Measurements from ENCODE around the gene SCUBE2. TPM values are rescaled to one million over a fixed set of nuclear protein-coding genes. Genes with fewer than 3 reads are reported as not detected.

The SCUBE2 gene
- total and polyA plus RNA-seq, 2 of the 4 experiments (the other 2 are of a cell fraction) = 0.43 to 0.72 TPM

DNA sequence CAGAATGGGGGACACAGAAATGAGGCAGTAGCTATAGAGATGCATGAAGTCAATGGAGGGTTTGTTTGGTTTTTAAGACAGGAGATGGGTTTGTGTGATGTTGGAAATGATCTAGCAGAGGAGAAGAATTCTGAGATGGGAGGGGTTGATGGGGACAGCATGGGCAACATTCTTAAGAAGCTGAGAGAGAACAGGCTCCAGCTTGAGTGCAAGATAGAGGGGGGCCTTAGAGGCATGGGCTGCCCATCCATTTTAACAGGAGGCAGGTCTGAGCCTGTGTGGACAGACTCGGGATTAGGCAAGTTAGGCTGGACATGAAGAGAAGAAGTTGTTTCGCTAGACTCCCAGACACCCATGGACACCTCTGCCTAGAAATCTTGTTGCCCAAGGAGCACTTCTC lies 49.7 kb downstream of the SCUBE2 start:
- Histone ChIP-seq H3K27ac (ENCODE audit: insufficient read depth, low read length) (no peak overlapping the region), H3K4me3 (ENCODE audit: insufficient read depth, low read depth, low read length) (no peak overlapping the region), H4K20me1 (ENCODE audit: insufficient read depth, low read length) (no peaks in the 10 kb centered on the region), H2BK5ac (ENCODE audit: low read depth, low read length, poor library complexity, severe bottlenecking) (no peak overlapping the region), H3K4me2 (ENCODE audit: low read depth, low read length) (no peak overlapping the region), H2BK120ac (ENCODE audit: low read depth, low read length) (no peak overlapping the region), H3K23ac (ENCODE audit: low read depth, low read length) (no peak overlapping the region), H3K27me3 (ENCODE audit: control insufficient read depth, insufficient read depth, low read length) (peaks cover 4% of the 10 kb centered on the region; the same call in 1 of the 2 replicates), H3K9me1 (ENCODE audit: insufficient read depth, low read length) (no peaks in the 10 kb centered on the region), H3K36me3 (ENCODE audit: control insufficient read depth, insufficient read depth, low read length) (no peaks in the 10 kb centered on the region), H3K14ac (replicated peaks; ENCODE audit: low read depth, low read length) (no peak overlapping the region), H2BK15ac (ENCODE audit: low read depth, low read length) (no peak overlapping the region), H2AK5ac (ENCODE audit: low read depth, low read length) (no peak overlapping the region), H3K9me3 (ENCODE audit: control insufficient read depth, insufficient read depth, low read length) (no peaks in the 10 kb centered on the region), H2AK9ac (replicated peaks; ENCODE audit: low read depth, low read length, poor library complexity) (no peak overlapping the region), H3K4ac (ENCODE audit: low read depth, low read length) (no peak overlapping the region), H4K5ac (ENCODE audit: low read depth, low read length) (no peak overlapping the region), H2AFZ (replicated peaks; ENCODE audit: low read length, poor library complexity) (no peak overlapping the region), H3K79me1 (ENCODE audit: low read depth in 1 of 2, low read length in 2 of 2) (no peaks in the 10 kb centered on the region; a peak in 1 of 4 replicates), H3K56ac (ENCODE audit: extremely low read depth, insufficient read depth, low read length) (no peak overlapping the region), H2BK20ac (ENCODE audit: low read depth, low read length) (no peak overlapping the region), H4K91ac (ENCODE audit: insufficient read depth, low read depth, low read length) (no peak overlapping the region), H3K18ac (ENCODE audit: low read depth, low read length) (no peak overlapping the region), H4K8ac (ENCODE audit: low read depth in 2 of 2, low read length in 2 of 2) (no peak overlapping the region), H3K4me1 (ENCODE audit: control insufficient read depth, insufficient read depth, low read length) (no peaks in the 10 kb centered on the region), H3K9ac (ENCODE audit: low read depth, low read length) (no peak overlapping the region)
- in situ Hi-C loops (cut with MboI; ENCODE audit: low sequenced_read_pairs) = no loop called here
- WGBS, 2 experiments (ENCODE audit: extremely low coverage in 2 of 2, insufficient read length in 1 of 2) = no CpG with 5 or more reads among the region's 2 CpGs
- ATAC-seq (ENCODE audit: low read depth) = no peak
- dilution Hi-C loops (cut with HindIII; ENCODE audit: low sequenced_read_pairs, unreplicated experiment) = no loop called here
- DNase-seq = no peak
- ChIA-PET POLR2A (ENCODE audit: unreplicated experiment) (no interaction called here), CTCF (interaction anchor here (0.6 kb wide), 1 partner anchor 20 kb away, joined by 4 read pairs; no protein-coding TSS in a partner anchor)
- BruUV-seq (replicated peaks) = no TSS peak
- TF ChIP-seq, protein P1, sequence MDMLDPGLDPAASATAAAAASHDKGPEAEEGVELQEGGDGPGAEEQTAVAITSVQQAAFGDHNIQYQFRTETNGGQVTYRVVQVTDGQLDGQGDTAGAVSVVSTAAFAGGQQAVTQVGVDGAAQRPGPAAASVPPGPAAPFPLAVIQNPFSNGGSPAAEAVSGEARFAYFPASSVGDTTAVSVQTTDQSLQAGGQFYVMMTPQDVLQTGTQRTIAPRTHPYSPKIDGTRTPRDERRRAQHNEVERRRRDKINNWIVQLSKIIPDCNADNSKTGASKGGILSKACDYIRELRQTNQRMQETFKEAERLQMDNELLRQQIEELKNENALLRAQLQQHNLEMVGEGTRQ (IDR thresholded peaks at IDR 0.05; ENCODE audit: low read depth, low read length) = no peak
- TF ChIP-seq SMC3 (IDR thresholded peaks at IDR 0.05; ENCODE audit: low read depth, low read length) = no peak
- no peak for TF ChIP-seq CHD1 (IDR thresholded peaks at IDR 0.05; ENCODE audit: low read depth, low read length)
- no peak for TF ChIP-seq NFE2L2 (IDR thresholded peaks at IDR 0.05; ENCODE audit: low read depth, low read length)
- TF ChIP-seq RFX5 (IDR thresholded peaks at IDR 0.05; ENCODE audit: low read depth, low read length) = no peak
- no peak for TF ChIP-seq RCOR1 (IDR thresholded peaks at IDR 0.05; ENCODE audit: insufficient replicate concordance, low read length)
- TF ChIP-seq POLR2A (IDR thresholded peaks at IDR 0.05; ENCODE audit: low read depth, low read length) = no peak
- no peak for TF ChIP-seq MAZ (IDR thresholded peaks at IDR 0.05; ENCODE audit: borderline replicate concordance, low read depth, low read length)
- TF ChIP-seq RAD21 (IDR thresholded peaks at IDR 0.05; ENCODE audit: low read length) = no peak
- TF ChIP-seq CEBPB (IDR thresholded peaks at IDR 0.05; ENCODE audit: low read depth, low read length) = no peak
- TF ChIP-seq ELK1 (IDR thresholded peaks at IDR 0.05; ENCODE audit: borderline replicate concordance, low read depth, low read length) = no peak
- no peak for TF ChIP-seq BHLHE40 (IDR thresholded peaks at IDR 0.05; ENCODE audit: low read depth, low read length)
- intact Hi-C loops (cut with micrococcal nuclease) = no loop called here

Data from IMR-90 (cell line).